GM23338 (cell line): ENCODE measurements around the gene PCSK2. TPM values are rescaled to one million over a fixed set of nuclear protein-coding genes. Genes with fewer than 3 reads are reported as not detected.

Experiments used
- ATAC-seq: fragments of 200-7000 bp; cut with Tn5 transposase; 3 replicates; pipeline ENCODE4 v1.9.1; 2020
- DNase-seq: peaks from one replicate; pipeline ENCODE4 v3.0.0-alpha.2; 2015; ENCODE audit warnings: low spot score
- H2AFZ ChIP-seq: fragments of 200-600 bp; sonication (generic); 2 replicates; pipeline ENCODE4 v1.8.0; 2016; ENCODE audit warnings: antibody characterized with exemption, mild to moderate bottlenecking, moderate library complexity
- H3F3A ChIP-seq: fragments of 200-600 bp; sonication (generic); replicated peaks from 2 replicates; pipeline ENCODE4 v1.8.0; 2017; ENCODE audit warnings: antibody characterized with exemption, mixed run types, low read depth
- H3K27ac ChIP-seq: fragments of 200-600 bp; sonication (generic); 2 replicates; pipeline ENCODE4 v1.6.1; 2016; ENCODE audit warnings: low read depth
- H3K27me3 ChIP-seq: fragments of 200-600 bp; sonication (generic); 2 replicates; pipeline ENCODE4 v1.8.0; 2016; ENCODE audit warnings: mild to moderate bottlenecking, mixed run types, moderate library complexity; ENCODE audit not compliant: insufficient read depth
- H3K36me3 ChIP-seq: fragments of 200-600 bp; sonication (generic); 2 replicates; pipeline ENCODE4 v1.8.0; 2016; ENCODE audit warnings: mild to moderate bottlenecking; ENCODE audit not compliant: insufficient read depth
- H3K4me1 ChIP-seq: fragments of 200-600 bp; sonication (generic); 2 replicates; pipeline ENCODE4 v1.8.0; 2016; ENCODE audit warnings: mild to moderate bottlenecking, moderate library complexity; ENCODE audit not compliant: insufficient read depth
- H3K4me2 ChIP-seq: fragments of 200-600 bp; sonication (generic); 2 replicates; pipeline ENCODE4 v1.7.1; 2017; ENCODE audit warnings: mixed run types
- H3K4me3 ChIP-seq: fragments of 200-600 bp; sonication (generic); 2 replicates; pipeline ENCODE4 v1.6.1; 2016; ENCODE audit warnings: mixed run types
- H3K79me2 ChIP-seq: fragments of 200-600 bp; sonication (generic); replicated peaks from 2 replicates; pipeline ENCODE4 v1.8.0; 2017; ENCODE audit warnings: mild to moderate bottlenecking; ENCODE audit not compliant: insufficient read depth
- H3K9me2 ChIP-seq: fragments of 200-600 bp; sonication (generic); 2 replicates; pipeline ENCODE4 v1.8.0; 2017; ENCODE audit not compliant: insufficient read depth
- H4K20me1 ChIP-seq: fragments of 200-600 bp; sonication (generic); replicated peaks from 2 replicates; pipeline ENCODE4 v1.8.0; 2017; ENCODE audit warnings: mild to moderate bottlenecking; ENCODE audit not compliant: insufficient read depth
- H3K27ac Mint-ChIP-seq: 2 replicates; pipeline ENCODE4 v1.8.0; 2020; ENCODE audit warnings: inconsistent platforms, mild to moderate bottlenecking, moderate library complexity, mixed read lengths
- H3K27me3 Mint-ChIP-seq: 3 replicates; pipeline ENCODE4 v1.8.0; 2022; ENCODE audit warnings: low read depth, mild to moderate bottlenecking, moderate library complexity, mixed read lengths, inconsistent platforms; ENCODE audit not compliant: insufficient read depth, poor library complexity
- H3K36me3 Mint-ChIP-seq: 3 replicates; pipeline ENCODE4 v1.8.0; 2021; ENCODE audit warnings: low read depth, mild to moderate bottlenecking, inconsistent platforms, moderate library complexity, mixed read lengths
- H3K4me1 Mint-ChIP-seq: 3 replicates; pipeline ENCODE4 v1.8.0; 2020; ENCODE audit warnings: mild to moderate bottlenecking, inconsistent platforms, mixed read lengths
- H3K4me3 Mint-ChIP-seq: 3 replicates; pipeline ENCODE4 v1.8.0; 2021; ENCODE audit warnings: moderate library complexity, mild to moderate bottlenecking, inconsistent platforms, mixed read lengths
- H3K9me3 Mint-ChIP-seq: 3 replicates; pipeline ENCODE4 v1.8.0; 2020; ENCODE audit warnings: moderate library complexity, mild to moderate bottlenecking, inconsistent platforms, mixed read lengths
- CREB1 ChIP-seq: fragments of 250-450 bp; sonication (Bioruptor Pico); IDR thresholded peaks from 2 replicates; pipeline ENCODE4 v1.5.0; 2020; ENCODE audit warnings: low read depth, mild to moderate bottlenecking, moderate library complexity
- JUNB ChIP-seq: IDR thresholded peaks from one replicate; pipeline ENCODE4 v1.6.1; 2016; ENCODE audit warnings: antibody characterized with exemption; ENCODE audit not compliant: unreplicated experiment
- NANOG ChIP-seq: IDR thresholded peaks from 2 replicates; pipeline ENCODE4 v1.6.1; 2016; ENCODE audit warnings: antibody characterized with exemption, borderline replicate concordance
- POLR2AphosphoS5 ChIP-seq: IDR thresholded peaks from 2 replicates; pipeline ENCODE4 v1.6.1; 2016; ENCODE audit warnings: antibody characterized with exemption, low read depth
- STAT1 ChIP-seq: IDR thresholded peaks from one replicate; pipeline ENCODE4 v1.6.1; 2016; ENCODE audit warnings: antibody characterized with exemption; ENCODE audit not compliant: unreplicated experiment
- ZNF114 ChIP-seq: fragments of 250-450 bp; sonication (Bioruptor Pico); IDR thresholded peaks from 2 replicates; pipeline ENCODE4 v1.5.0; 2020; ENCODE audit warnings: mild to moderate bottlenecking, moderate library complexity
- ZNF331 ChIP-seq: fragments of 250-450 bp; sonication (Bioruptor Pico); IDR thresholded peaks from 2 replicates; pipeline ENCODE4 v1.5.0; 2020; ENCODE audit warnings: low read depth, mild to moderate bottlenecking, moderate library complexity
- polyA plus RNA-seq: library from polyadenylated mRNA; unstranded; fragments of >200 nt; fragmentation: Nextera tagmentation; extraction: Ambion mirVana; gene quantifications from 2 replicates; pipeline ENCODE4 v1.2.1, GENCODE V29; 2016
- total RNA-seq: library from RNA; depleted of rRNA; stranded (reverse); fragments of >200 nt; shearing (Covaris generic); gene quantifications from 2 replicates; pipeline ENCODE4 v1.2.3, GENCODE V29; 2014
- TF ChIP-seq, protein P1 (sequence below), 2 experiments: fragments of 200-600 bp in 1 of 2; sonication (generic) in 1 of 2; conservative IDR thresholded peaks; 2 replicates each; pipeline versions ENCODE4 v1.5.1 to v1.6.1; 2016 to 2017; ENCODE audit warnings: antibody characterized with exemption in 2 of 2, low read depth in 2 of 2, mild to moderate bottlenecking in 2 of 2, moderate library complexity in 1 of 2
- TF ChIP-seq, protein P2 (sequence below): fragments of 250-450 bp; sonication (Bioruptor Pico); IDR thresholded peaks from 2 replicates; pipeline ENCODE4 v1.5.0; 2020; ENCODE audit warnings: mild to moderate bottlenecking, moderate library complexity

The PCSK2 gene
- total and polyA plus RNA-seq, 2 experiments from 2014 or later, result 0.37 to 1.1 TPM

DNA sequence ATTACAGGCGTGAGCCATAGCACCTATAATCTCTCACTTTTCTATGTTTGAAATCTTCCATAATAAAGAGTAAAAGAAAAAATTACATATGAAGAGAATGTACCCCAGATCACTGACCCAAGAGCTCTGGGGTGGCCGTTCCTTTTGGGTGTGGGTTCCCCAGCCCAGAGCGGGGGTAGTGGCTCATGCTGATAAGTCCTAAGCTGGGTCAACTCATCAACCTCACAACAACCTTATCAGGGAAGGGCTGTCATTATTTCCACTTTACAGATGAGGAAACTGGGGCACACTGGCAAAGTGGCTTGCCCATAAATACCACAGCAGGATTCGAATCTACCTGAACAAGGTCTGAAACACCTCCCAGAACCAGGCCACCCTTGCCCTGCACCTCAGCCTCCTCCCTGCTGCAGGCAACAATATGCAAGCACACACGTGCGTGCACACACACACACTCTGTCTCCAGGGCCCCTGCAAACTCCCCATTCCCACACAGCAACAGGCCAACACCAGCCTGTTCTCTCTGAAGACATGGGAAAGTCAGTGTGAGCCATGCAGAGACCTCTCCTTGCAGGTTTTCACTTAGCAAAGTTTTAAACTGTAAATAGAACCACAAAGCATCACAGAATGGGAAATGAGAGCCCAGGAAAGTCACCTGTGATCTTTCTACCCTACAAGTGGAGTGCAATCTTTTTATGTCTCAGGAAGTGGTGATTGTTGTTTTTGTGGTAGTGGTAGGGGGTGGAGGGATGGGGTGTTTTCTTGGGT is 276.6 kb downstream of the PCSK2 start:
- DNase-seq, result no peak
- Mint-ChIP-seq H3K36me3 (no peaks in the 10 kb centered on the region), H3K27ac (no peak overlapping the region), H3K27me3 (peaks cover 15% of the 10 kb centered on the region), H3K4me3 (no peak overlapping the region), H3K9me3 (no peaks in the 10 kb centered on the region), H3K4me1 (peaks cover 17% of the 10 kb centered on the region)
- no peaks in the 10 kb centered on the region for H4K20me1 ChIP-seq
- H3K27ac ChIP-seq, result no peak overlapping the region
- no peaks in the 10 kb centered on the region for H3K4me1 ChIP-seq
- no peaks in the 10 kb centered on the region for H3F3A ChIP-seq
- TF ChIP-seq JUNB, result no peak
- TF ChIP-seq ZNF114, result no peak
- no peak for TF ChIP-seq POLR2AphosphoS5
- TF ChIP-seq ZNF331 (CRISPR knock-in tag), result no peak
- TF ChIP-seq, protein P1, sequence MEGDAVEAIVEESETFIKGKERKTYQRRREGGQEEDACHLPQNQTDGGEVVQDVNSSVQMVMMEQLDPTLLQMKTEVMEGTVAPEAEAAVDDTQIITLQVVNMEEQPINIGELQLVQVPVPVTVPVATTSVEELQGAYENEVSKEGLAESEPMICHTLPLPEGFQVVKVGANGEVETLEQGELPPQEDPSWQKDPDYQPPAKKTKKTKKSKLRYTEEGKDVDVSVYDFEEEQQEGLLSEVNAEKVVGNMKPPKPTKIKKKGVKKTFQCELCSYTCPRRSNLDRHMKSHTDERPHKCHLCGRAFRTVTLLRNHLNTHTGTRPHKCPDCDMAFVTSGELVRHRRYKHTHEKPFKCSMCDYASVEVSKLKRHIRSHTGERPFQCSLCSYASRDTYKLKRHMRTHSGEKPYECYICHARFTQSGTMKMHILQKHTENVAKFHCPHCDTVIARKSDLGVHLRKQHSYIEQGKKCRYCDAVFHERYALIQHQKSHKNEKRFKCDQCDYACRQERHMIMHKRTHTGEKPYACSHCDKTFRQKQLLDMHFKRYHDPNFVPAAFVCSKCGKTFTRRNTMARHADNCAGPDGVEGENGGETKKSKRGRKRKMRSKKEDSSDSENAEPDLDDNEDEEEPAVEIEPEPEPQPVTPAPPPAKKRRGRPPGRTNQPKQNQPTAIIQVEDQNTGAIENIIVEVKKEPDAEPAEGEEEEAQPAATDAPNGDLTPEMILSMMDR (conservative IDR thresholded peaks at IDR 0.05; ENCODE audit: low read depth in 2 of 2), result no peak
- TF ChIP-seq STAT1, result no peak
- TF ChIP-seq NANOG, result no peak
- TF ChIP-seq, protein P2, sequence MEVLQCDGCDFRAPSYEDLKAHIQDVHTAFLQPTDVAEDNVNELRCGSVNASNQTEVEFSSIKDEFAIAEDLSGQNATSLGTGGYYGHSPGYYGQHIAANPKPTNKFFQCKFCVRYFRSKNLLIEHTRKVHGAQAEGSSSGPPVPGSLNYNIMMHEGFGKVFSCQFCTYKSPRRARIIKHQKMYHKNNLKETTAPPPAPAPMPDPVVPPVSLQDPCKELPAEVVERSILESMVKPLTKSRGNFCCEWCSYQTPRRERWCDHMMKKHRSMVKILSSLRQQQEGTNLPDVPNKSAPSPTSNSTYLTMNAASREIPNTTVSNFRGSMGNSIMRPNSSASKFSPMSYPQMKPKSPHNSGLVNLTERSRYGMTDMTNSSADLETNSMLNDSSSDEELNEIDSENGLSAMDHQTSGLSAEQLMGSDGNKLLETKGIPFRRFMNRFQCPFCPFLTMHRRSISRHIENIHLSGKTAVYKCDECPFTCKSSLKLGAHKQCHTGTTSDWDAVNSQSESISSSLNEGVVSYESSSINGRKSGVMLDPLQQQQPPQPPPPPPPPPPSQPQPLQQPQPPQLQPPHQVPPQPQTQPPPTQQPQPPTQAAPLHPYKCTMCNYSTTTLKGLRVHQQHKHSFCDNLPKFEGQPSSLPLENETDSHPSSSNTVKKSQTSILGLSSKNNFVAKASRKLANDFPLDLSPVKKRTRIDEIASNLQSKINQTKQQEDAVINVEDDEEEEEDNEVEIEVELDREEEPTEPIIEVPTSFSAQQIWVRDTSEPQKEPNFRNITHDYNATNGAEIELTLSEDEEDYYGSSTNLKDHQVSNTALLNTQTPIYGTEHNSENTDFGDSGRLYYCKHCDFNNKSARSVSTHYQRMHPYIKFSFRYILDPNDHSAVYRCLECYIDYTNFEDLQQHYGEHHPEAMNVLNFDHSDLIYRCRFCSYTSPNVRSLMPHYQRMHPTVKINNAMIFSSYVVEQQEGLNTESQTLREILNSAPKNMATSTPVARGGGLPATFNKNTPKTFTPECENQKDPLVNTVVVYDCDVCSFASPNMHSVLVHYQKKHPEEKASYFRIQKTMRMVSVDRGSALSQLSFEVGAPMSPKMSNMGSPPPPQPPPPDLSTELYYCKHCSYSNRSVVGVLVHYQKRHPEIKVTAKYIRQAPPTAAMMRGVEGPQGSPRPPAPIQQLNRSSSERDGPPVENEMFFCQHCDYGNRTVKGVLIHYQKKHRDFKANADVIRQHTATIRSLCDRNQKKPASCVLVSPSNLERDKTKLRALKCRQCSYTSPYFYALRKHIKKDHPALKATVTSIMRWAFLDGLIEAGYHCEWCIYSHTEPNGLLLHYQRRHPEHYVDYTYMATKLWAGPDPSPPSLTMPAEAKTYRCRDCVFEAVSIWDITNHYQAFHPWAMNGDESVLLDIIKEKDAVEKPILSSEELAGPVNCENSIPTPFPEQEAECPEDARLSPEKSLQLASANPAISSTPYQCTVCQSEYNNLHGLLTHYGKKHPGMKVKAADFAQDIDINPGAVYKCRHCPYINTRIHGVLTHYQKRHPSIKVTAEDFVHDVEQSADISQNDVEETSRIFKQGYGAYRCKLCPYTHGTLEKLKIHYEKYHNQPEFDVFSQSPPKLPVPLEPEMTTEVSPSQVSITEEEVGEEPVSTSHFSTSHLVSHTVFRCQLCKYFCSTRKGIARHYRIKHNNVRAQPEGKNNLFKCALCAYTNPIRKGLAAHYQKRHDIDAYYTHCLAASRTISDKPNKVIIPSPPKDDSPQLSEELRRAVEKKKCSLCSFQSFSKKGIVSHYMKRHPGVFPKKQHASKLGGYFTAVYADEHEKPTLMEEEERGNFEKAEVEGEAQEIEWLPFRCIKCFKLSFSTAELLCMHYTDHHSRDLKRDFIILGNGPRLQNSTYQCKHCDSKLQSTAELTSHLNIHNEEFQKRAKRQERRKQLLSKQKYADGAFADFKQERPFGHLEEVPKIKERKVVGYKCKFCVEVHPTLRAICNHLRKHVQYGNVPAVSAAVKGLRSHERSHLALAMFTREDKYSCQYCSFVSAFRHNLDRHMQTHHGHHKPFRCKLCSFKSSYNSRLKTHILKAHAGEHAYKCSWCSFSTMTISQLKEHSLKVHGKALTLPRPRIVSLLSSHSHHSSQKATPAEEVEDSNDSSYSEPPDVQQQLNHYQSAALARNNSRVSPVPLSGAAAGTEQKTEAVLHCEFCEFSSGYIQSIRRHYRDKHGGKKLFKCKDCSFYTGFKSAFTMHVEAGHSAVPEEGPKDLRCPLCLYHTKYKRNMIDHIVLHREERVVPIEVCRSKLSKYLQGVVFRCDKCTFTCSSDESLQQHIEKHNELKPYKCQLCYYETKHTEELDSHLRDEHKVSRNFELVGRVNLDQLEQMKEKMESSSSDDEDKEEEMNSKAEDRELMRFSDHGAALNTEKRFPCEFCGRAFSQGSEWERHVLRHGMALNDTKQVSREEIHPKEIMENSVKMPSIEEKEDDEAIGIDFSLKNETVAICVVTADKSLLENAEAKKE (CRISPR knock-in tag), result no peak
- TF ChIP-seq CREB1 (CRISPR knock-in tag), result no peak
- H3K9me2 ChIP-seq, result no peaks in the 10 kb centered on the region
- H3K27me3 ChIP-seq, result 0 out of 2 replicates have a peak, but pooled peaks cover 4% of the 10 kb centered on the region
- H2AFZ ChIP-seq, result 0 out of 2 replicates have a peak overlapping the region, but pooled peaks have one; percentile 91
- H3K4me2 ChIP-seq, result no peak overlapping the region
- H3K79me2 ChIP-seq, result no peaks in the 10 kb centered on the region
- H3K4me3 ChIP-seq, result no peak overlapping the region
- ATAC-seq, result no peak
- no peaks in the 10 kb centered on the region for H3K36me3 ChIP-seq
